ENCODE measurements around the gene TUBGCP4. TPM values are rescaled to one million over a fixed set of nuclear protein-coding genes. Genes with fewer than 3 reads are reported as not detected.

TUBGCP4 gene
- total RNA-seq, 2 experiments from 2014 or later: 32.9 to 33.4 TPM

GRCh38 chr15:43352693-43353382 is 18.1 kb upstream of the TUBGCP4 start:
- ATAC-seq (no peak), DNase-seq (no peak)
- H3K27ac Mint-ChIP-seq: no peak overlapping the region
- H3K4me3 Mint-ChIP-seq: no peak overlapping the region
- H3K27me3 Mint-ChIP-seq: no peaks in the 10 kb centered on the region
- ChIA-PET POLR2A (interaction anchor here (1.1 kb wide), 1 partner anchor 26 kb away, joined by 4 read pairs; no protein-coding TSS in a partner anchor), CTCF (interaction anchor here (1.2 kb wide), 1 partner anchor 9 kb away, joined by 6 read pairs; no protein-coding TSS in a partner anchor)
- intact Hi-C loops (cut with micrococcal nuclease): no loop called here
- peaks cover 9% of the 10 kb centered on the region for H3K4me1 Mint-ChIP-seq (ENCODE audit: low read depth)
- TF ChIP-seq CTCF (IDR thresholded peaks at IDR 0.05): no peak
- peaks cover under 1% of the 10 kb centered on the region for H3K9me3 Mint-ChIP-seq
- H3K36me3 Mint-ChIP-seq (ENCODE audit: low read depth): peaks cover 17% of the 10 kb centered on the region

- ATAC-seq (no peak), DNase-seq (no peak)
- H3K27me3 Mint-ChIP-seq: no peaks in the 10 kb centered on the region
- intact Hi-C loops (cut with micrococcal nuclease): no loop called here
- H3K9me3 Mint-ChIP-seq: peaks cover 54% of the 10 kb centered on the region
- POLR2A ChIA-PET: interaction anchor here (0.9 to 1.7 kb wide), 2 partner anchors 10 to 432 kb away, joined by 3 to 8 read pairs; partner anchors contain the start of genes TUBGCP4 and ZSCAN29
- H3K27ac Mint-ChIP-seq: no peak overlapping the region
- CTCF ChIA-PET: interaction anchor here (0.7 to 2.0 kb wide), 3 partner anchors 8 to 30 kb away, joined by 3 to 7 read pairs (median 6); partner anchors contain the start of gene LCMT2
- TF ChIP-seq CTCF (IDR thresholded peaks at IDR 0.05): no peak
- peaks cover 84% of the 10 kb centered on the region for H3K36me3 Mint-ChIP-seq (ENCODE audit: low read depth)
- H3K4me3 Mint-ChIP-seq: no peak overlapping the region
- peaks cover 4% of the 10 kb centered on the region for H3K4me1 Mint-ChIP-seq (ENCODE audit: low read depth)
Observed at GRCh38 chr15:43360821-43361220, 10.1 kb upstream of the TUBGCP4 start.

GRCh38 chr15:43361313-43361903 is 9.5 kb upstream of the TUBGCP4 start:
- Mint-ChIP-seq H3K4me1 (ENCODE audit: low read depth) (peaks cover 5% of the 10 kb centered on the region), H3K36me3 (ENCODE audit: low read depth) (peaks cover 84% of the 10 kb centered on the region), H3K27ac (no peak overlapping the region), H3K9me3 (peaks cover 58% of the 10 kb centered on the region), H3K4me3 (no peak overlapping the region), H3K27me3 (no peaks in the 10 kb centered on the region)
- ChIA-PET CTCF (interaction anchor here (0.7 to 2.0 kb wide), 5 partner anchors 9 to 31 kb away, joined by 3 to 7 read pairs (median 5); partner anchors contain the start of genes LCMT2, TUBGCP4 and ZSCAN29), POLR2A (interaction anchor here (0.8 to 1.7 kb wide), 3 partner anchors 9 to 432 kb away, joined by 3 to 8 read pairs (median 3); partner anchors contain the start of genes TUBGCP4 and ZSCAN29)
- ATAC-seq (no peak), DNase-seq (no peak)
- no peak for TF ChIP-seq CTCF (IDR thresholded peaks at IDR 0.05)
- intact Hi-C loops (cut with micrococcal nuclease): no loop called here

GRCh38 chr15:43370310-43370974 is 459 bp upstream of the TUBGCP4 start:
- Mint-ChIP-seq H3K27ac (peak overlapping the region; percentile 89), H3K4me3 (peak overlapping the region; percentile 90), H3K9me3 (peaks cover 26% of the 10 kb centered on the region), H3K4me1 (ENCODE audit: low read depth) (peaks cover 47% of the 10 kb centered on the region), H3K36me3 (ENCODE audit: low read depth) (peaks cover 55% of the 10 kb centered on the region), H3K27me3 (no peaks in the 10 kb centered on the region)
- ChIA-PET POLR2A (interaction anchor here (0.9 to 2.7 kb wide), 6 partner anchors 9 to 141 kb away, joined by 3 to 9 read pairs (median 6); no protein-coding TSS in a partner anchor), CTCF (interaction anchor here (1.0 to 1.8 kb wide), 6 partner anchors 9 to 63 kb away, joined by 3 to 6 read pairs (median 4); partner anchors contain the start of gene LCMT2)
- TF ChIP-seq CTCF (IDR thresholded peaks at IDR 0.05): no peak
- ATAC-seq (no peak), DNase-seq (peak; percentile 13)
- intact Hi-C loops (cut with micrococcal nuclease): no loop called here
